H7 (cell line): ENCODE data around the gene TSPAN14. TPM values are rescaled to one million over a fixed set of nuclear protein-coding genes. Genes with fewer than 3 reads are reported as not detected.

Source experiments
- DNase-seq: peaks from one replicate; pipeline ENCODE4 v3.0.0; 2012
- H3K27me3 ChIP-seq: 2 replicates; pipeline ENCODE4 v1.6.0; 2011; ENCODE audit warnings: mild to moderate bottlenecking, low read length; ENCODE audit not compliant: control insufficient read depth, insufficient read depth
- H3K36me3 ChIP-seq: replicated peaks from 2 replicates; pipeline ENCODE4 v1.5.1; 2011; ENCODE audit warnings: low read length; ENCODE audit not compliant: control insufficient read depth, insufficient read depth
- H3K4me3 ChIP-seq: 2 replicates; pipeline ENCODE4 v1.5.1; 2011; ENCODE audit warnings: low read depth, mild to moderate bottlenecking, control low read depth, low read length, moderate library complexity; ENCODE audit not compliant: insufficient read depth
- total RNA-seq: library from RNA; depleted of rRNA; stranded (reverse); fragments of >200 nt; shearing (Covaris generic); gene quantifications from 2 replicates; pipeline ENCODE4 v1.2.3, GENCODE V29; 2014; rRNA removed

The TSPAN14 gene
- total RNA-seq, result 36.3 and 37.6 TPM in 2 replicates

- Histone ChIP-seq H3K27me3 (peaks cover 8% of the 10 kb centered on the region), H3K36me3 (no peaks in the 10 kb centered on the region), H3K4me3 (peak within 1 kb of the TSS; percentile 88)
- peak; percentile 98 for DNase-seq
Observed at GRCh38 chr10:80453842-80454512, at the start of gene TSPAN14. Gene TSPAN14 (plus strand): TSS chr10:80454310. CDS start chr10:80489234, 34,924 bp downstream.

- Histone ChIP-seq H3K36me3 (no peaks in the 10 kb centered on the region), H3K27me3 (peaks cover 20% of the 10 kb centered on the region), H3K4me3 (no peak overlapping the region)
- DNase-seq, result no peak
Observed at GRCh38 chr10:80405035-80405434, 49.1 kb upstream of the TSPAN14 start.

- no peak overlapping the region for H3K4me3 ChIP-seq
- peak; percentile 55 for DNase-seq
- no peaks in the 10 kb centered on the region for H3K36me3 ChIP-seq
- H3K27me3 ChIP-seq, result peaks cover 22% of the 10 kb centered on the region
Observed at GRCh38 chr10:80405626-80406025, 48.5 kb upstream of the TSPAN14 start.

- H3K27me3 ChIP-seq, result peaks cover 22% of the 10 kb centered on the region
- no peak for DNase-seq
- H3K36me3 ChIP-seq, result no peaks in the 10 kb centered on the region
- H3K4me3 ChIP-seq, result no peak overlapping the region
Observed at GRCh38 chr10:80406204-80406603, 47.9 kb upstream of the TSPAN14 start.

GRCh38 chr10:80407812-80408241 is 46.3 kb upstream of the TSPAN14 start:
- Histone ChIP-seq H3K4me3 (peak overlapping the region; percentile 87), H3K36me3 (no peaks in the 10 kb centered on the region), H3K27me3 (peaks cover 22% of the 10 kb centered on the region)
- DNase-seq, result peak; percentile 69

- Histone ChIP-seq H3K36me3 (no peaks in the 10 kb centered on the region), H3K27me3 (peaks cover 22% of the 10 kb centered on the region), H3K4me3 (peak within 1 kb of the TSS; percentile 87)
- DNase-seq, result peak; percentile 99
Observed at GRCh38 chr10:80408242-80409101, 45.6 kb upstream of the TSPAN14 start, which contains the start of gene PRXL2A. Gene PRXL2A (plus strand): TSS chr10:80408551. CDS start chr10:80420468, 11,917 bp downstream.

GRCh38 chr10:80409121-80409520 is 45.0 kb upstream of the TSPAN14 start:
- H3K36me3 ChIP-seq, result no peaks in the 10 kb centered on the region
- H3K4me3 ChIP-seq, result peak overlapping the region; percentile 87
- H3K27me3 ChIP-seq, result peaks cover 22% of the 10 kb centered on the region
- peak; percentile 69 for DNase-seq

- no peak for DNase-seq
- Histone ChIP-seq H3K36me3 (no peaks in the 10 kb centered on the region), H3K4me3 (no peak overlapping the region)
Observed at GRCh38 chr10:80410122-80410521, 44.0 kb upstream of the TSPAN14 start.

GRCh38 chr10:80410578-80411145 is 43.4 kb upstream of the TSPAN14 start:
- H3K4me3 ChIP-seq, result no peak overlapping the region
- peaks cover 22% of the 10 kb centered on the region for H3K27me3 ChIP-seq
- no peak for DNase-seq
- H3K36me3 ChIP-seq, result no peaks in the 10 kb centered on the region

More at GRCh38 chr10:80410122-80410521, 44.0 kb upstream of the TSPAN14 start:
- H3K27me3 ChIP-seq, result peaks cover 22% of the 10 kb centered on the region

GRCh38 chr10:80411267-80411668 is 42.8 kb upstream of the TSPAN14 start:
- no peak overlapping the region for H3K4me3 ChIP-seq
- H3K27me3 ChIP-seq, result peaks cover 22% of the 10 kb centered on the region
- no peak for DNase-seq
- no peaks in the 10 kb centered on the region for H3K36me3 ChIP-seq

GRCh38 chr10:80411681-80412220 is 42.4 kb upstream of the TSPAN14 start:
- Histone ChIP-seq H3K36me3 (no peaks in the 10 kb centered on the region), H3K4me3 (no peak overlapping the region), H3K27me3 (peaks cover 22% of the 10 kb centered on the region)
- no peak for DNase-seq

- no peaks in the 10 kb centered on the region for H3K36me3 ChIP-seq
- DNase-seq, result no peak
- H3K27me3 ChIP-seq, result peaks cover 18% of the 10 kb centered on the region
- H3K4me3 ChIP-seq, result no peak overlapping the region
Observed at GRCh38 chr10:80412486-80412885, 41.6 kb upstream of the TSPAN14 start.

- Histone ChIP-seq H3K36me3 (no peaks in the 10 kb centered on the region), H3K27me3 (peaks cover 14% of the 10 kb centered on the region), H3K4me3 (no peak overlapping the region)
- no peak for DNase-seq
Observed at GRCh38 chr10:80413271-80413996, 40.7 kb upstream of the TSPAN14 start.
